Measurements from ENCODE around the gene ASB16. TPM values are rescaled to one million over a fixed set of nuclear protein-coding genes. Genes with fewer than 3 reads are reported as not detected.

The ASB16 gene
- total and polyA plus RNA-seq, 9 of the 15 experiments (the other 6 are each of a cell fraction or from before 2014, with no cell fraction given), result 0.03 to 0.07 TPM; not detected in 7

DNA sequence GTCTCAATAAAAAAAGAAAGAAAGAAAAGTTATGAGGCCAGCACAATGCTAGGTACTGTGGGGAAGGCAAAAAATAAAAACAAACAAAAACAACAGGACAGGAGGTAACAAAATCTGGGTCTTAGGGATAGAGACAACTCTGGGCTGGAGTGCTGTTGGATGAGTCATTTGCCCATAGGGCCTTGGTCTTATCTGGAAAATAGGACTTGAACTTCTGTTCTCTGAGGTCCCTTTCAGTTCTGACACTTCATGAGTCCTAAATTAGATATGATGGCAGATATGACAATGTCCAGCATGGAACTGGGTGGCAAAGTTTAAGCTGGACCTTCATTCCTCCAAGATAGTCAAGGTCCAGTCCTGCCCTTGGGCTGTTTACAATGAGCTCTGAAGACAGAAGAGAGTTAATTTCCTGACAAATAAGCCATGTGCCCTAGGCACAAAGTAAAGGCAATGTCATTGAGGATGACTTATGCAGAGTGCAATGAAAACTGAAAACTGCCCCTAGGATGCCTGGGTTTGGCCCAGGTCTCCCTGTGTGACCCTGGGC is 38.2 kb upstream of the ASB16 start (continued):
- TF ChIP-seq RCOR1 (IDR thresholded peaks at IDR 0.05; ENCODE audit: borderline replicate concordance in 1 of 2, low read depth in 2 of 2, low read length in 2 of 2) (peak in 1 of 2 experiments; percentile 64; a peak in 2 of 4 replicates), ZNF354B (CRISPR knock-in tag; IDR thresholded peaks at IDR 0.05) (no peak), YY1 (IDR thresholded peaks at IDR 0.05; ENCODE audit: borderline replicate concordance in 1 of 3, control insufficient read depth in 1 of 3, extremely low read depth in 1 of 3, insufficient read depth in 3 of 3, insufficient read length in 1 of 3, insufficient replicate concordance in 2 of 3, low read depth in 1 of 3, low read length in 2 of 3) (no peak), JUNB (CRISPR knock-in tag; conservative IDR thresholded peaks at IDR 0.05) (no peak; the same call in 1 of the 2 replicates), KLF1 (tag; IDR thresholded peaks at IDR 0.05) (no peak), ZNF324 (CRISPR knock-in tag; IDR thresholded peaks at IDR 0.05) (no peak), EHMT2 (IDR thresholded peaks at IDR 0.05) (peak; percentile 71; the same call in 1 of the 2 replicates), ZNF408 (CRISPR knock-in tag; IDR thresholded peaks at IDR 0.05; ENCODE audit: low read depth) (no peak), TEAD1 (CRISPR knock-in tag; IDR thresholded peaks at IDR 0.05) (no peak), TCF3 (CRISPR knock-in tag; IDR thresholded peaks at IDR 0.05) (peak; percentile 37; the same call in 1 of the 2 replicates), GABPA (tag; conservative IDR thresholded peaks at IDR 0.05; ENCODE audit: low read depth) (no peak), ATF1 (CRISPR knock-in tag; IDR thresholded peaks at IDR 0.05) (no peak), ATF1 (tag; IDR thresholded peaks at IDR 0.05) (no peak), BRD9 (IDR thresholded peaks at IDR 0.05; ENCODE audit: low read depth, partially characterized antibody) (no peak), KDM1A (IDR thresholded peaks at IDR 0.05) (peak; percentile 76 to 86; a peak in 3 of 4 replicates), MED1 (CRISPR knock-in tag; IDR thresholded peaks at IDR 0.05; ENCODE audit: borderline replicate concordance) (no peak)
- TF ChIP-seq, protein P1, sequence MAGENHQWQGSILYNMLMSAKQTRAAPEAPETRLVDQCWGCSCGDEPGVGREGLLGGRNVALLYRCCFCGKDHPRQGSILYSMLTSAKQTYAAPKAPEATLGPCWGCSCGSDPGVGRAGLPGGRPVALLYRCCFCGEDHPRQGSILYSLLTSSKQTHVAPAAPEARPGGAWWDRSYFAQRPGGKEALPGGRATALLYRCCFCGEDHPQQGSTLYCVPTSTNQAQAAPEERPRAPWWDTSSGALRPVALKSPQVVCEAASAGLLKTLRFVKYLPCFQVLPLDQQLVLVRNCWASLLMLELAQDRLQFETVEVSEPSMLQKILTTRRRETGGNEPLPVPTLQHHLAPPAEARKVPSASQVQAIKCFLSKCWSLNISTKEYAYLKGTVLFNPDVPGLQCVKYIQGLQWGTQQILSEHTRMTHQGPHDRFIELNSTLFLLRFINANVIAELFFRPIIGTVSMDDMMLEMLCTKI (IDR thresholded peaks at IDR 0.05; ENCODE audit: partially characterized antibody), result no peak
- TF ChIP-seq, protein P2, sequence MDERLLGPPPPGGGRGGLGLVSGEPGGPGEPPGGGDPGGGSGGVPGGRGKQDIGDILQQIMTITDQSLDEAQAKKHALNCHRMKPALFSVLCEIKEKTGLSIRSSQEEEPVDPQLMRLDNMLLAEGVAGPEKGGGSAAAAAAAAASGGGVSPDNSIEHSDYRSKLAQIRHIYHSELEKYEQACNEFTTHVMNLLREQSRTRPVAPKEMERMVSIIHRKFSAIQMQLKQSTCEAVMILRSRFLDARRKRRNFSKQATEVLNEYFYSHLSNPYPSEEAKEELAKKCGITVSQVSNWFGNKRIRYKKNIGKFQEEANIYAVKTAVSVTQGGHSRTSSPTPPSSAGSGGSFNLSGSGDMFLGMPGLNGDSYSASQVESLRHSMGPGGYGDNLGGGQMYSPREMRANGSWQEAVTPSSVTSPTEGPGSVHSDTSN (CRISPR knock-in tag; IDR thresholded peaks at IDR 0.05; ENCODE audit: low read depth), result no peak
- TF ChIP-seq, protein P2 (tag; conservative IDR thresholded peaks at IDR 0.05; ENCODE audit: low read depth), result peak; percentile 54; the same call in 1 of the 2 replicates
- TF ChIP-seq, protein P3, sequence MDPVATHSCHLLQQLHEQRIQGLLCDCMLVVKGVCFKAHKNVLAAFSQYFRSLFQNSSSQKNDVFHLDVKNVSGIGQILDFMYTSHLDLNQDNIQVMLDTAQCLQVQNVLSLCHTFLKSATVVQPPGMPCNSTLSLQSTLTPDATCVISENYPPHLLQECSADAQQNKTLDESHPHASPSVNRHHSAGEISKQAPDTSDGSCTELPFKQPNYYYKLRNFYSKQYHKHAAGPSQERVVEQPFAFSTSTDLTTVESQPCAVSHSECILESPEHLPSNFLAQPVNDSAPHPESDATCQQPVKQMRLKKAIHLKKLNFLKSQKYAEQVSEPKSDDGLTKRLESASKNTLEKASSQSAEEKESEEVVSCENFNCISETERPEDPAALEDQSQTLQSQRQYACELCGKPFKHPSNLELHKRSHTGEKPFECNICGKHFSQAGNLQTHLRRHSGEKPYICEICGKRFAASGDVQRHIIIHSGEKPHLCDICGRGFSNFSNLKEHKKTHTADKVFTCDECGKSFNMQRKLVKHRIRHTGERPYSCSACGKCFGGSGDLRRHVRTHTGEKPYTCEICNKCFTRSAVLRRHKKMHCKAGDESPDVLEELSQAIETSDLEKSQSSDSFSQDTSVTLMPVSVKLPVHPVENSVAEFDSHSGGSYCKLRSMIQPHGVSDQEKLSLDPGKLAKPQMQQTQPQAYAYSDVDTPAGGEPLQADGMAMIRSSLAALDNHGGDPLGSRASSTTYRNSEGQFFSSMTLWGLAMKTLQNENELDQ (CRISPR knock-in tag; IDR thresholded peaks at IDR 0.05; ENCODE audit: borderline replicate concordance), result no peak
- TF ChIP-seq, protein P4, sequence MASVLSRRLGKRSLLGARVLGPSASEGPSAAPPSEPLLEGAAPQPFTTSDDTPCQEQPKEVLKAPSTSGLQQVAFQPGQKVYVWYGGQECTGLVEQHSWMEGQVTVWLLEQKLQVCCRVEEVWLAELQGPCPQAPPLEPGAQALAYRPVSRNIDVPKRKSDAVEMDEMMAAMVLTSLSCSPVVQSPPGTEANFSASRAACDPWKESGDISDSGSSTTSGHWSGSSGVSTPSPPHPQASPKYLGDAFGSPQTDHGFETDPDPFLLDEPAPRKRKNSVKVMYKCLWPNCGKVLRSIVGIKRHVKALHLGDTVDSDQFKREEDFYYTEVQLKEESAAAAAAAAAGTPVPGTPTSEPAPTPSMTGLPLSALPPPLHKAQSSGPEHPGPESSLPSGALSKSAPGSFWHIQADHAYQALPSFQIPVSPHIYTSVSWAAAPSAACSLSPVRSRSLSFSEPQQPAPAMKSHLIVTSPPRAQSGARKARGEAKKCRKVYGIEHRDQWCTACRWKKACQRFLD (CRISPR knock-in tag; IDR thresholded peaks at IDR 0.05), result 0 out of 2 replicates have a peak, but pooled peaks have one; percentile 18
